HUDEP-2 (cell line): Measurements from ENCODE around the gene HINFP.
"Not testable (repeated sequence)": the region's sequence is repeated elsewhere in the genome, so short reads cannot be mapped to it uniquely, and the experiment has no call there.

Experiments used
- DNase-seq, 76 experiments: peaks; one replicate each; lab custom pipeline; 2025; ENCODE audit not compliant: unreplicated experiment in 76 of 76; lab: John Stamatoyannopoulos, UW

The HINFP gene

GRCh38 chr11:119099711-119100110, 21.7 kb upstream of the HINFP start:
- no peak for DNase-seq

GRCh38 chr11:119100246-119100970, 21.0 kb upstream of the HINFP start:
- peak in 15 of 76 experiments; percentile 5 to 51 (median 30) for DNase-seq

- DNase-seq: peak in 6 of 76 experiments; percentile 20 to 74 (median 35)
Observed at GRCh38 chr11:119100994-119101758, 20.2 kb upstream of the HINFP start.

GRCh38 chr11:119101759-119102423, 19.5 kb upstream of the HINFP start, which contains the start of gene DPAGT1:
DPAGT1 (minus strand) TSS chr11:119101853; CDS start chr11:119101655, 198 bp downstream.
- peak in 74 of 76 experiments; percentile 21 to 91 (median 78) for DNase-seq

- not testable (repeated sequence) for DNase-seq
Observed at GRCh38 chr11:119103161-119103664, 18.2 kb upstream of the HINFP start.

GRCh38 chr11:119103793-119104192, 17.6 kb upstream of the HINFP start:
- peak in 9 of 76 experiments; percentile 5 to 43 (median 17) for DNase-seq

GRCh38 chr11:119106564-119107537, 14.5 kb upstream of the HINFP start, which contains the start of gene C2CD2L:
C2CD2L (plus strand) TSS chr11:119107344; CDS start chr11:119107742, 398 bp downstream.
- DNase-seq: peak in 74 of 76 experiments; percentile 50 to 96 (median 92)

GRCh38 chr11:119107538-119108145, 13.7 kb upstream of the HINFP start:
- DNase-seq: peak in 2 of 76 experiments; percentile 10 to 11

GRCh38 chr11:119108146-119108856, 13.1 kb upstream of the HINFP start:
- DNase-seq: peak in 26 of 76 experiments; percentile 6 to 63 (median 26)

GRCh38 chr11:119108857-119109221, 12.5 kb upstream of the HINFP start:
- no peak for DNase-seq

- DNase-seq: no peak
Observed at GRCh38 chr11:119109843-119110242, 11.5 kb upstream of the HINFP start.

GRCh38 chr11:119110439-119110838, 10.9 kb upstream of the HINFP start:
- DNase-seq: no peak

- DNase-seq: no peak
Observed at GRCh38 chr11:119111361-119111925, 9.9 kb upstream of the HINFP start.

- no peak for DNase-seq
Observed at GRCh38 chr11:119112314-119113020, 8.9 kb upstream of the HINFP start.

- DNase-seq: no peak
Observed at GRCh38 chr11:119113716-119114115, 7.7 kb upstream of the HINFP start.

GRCh38 chr11:119114351-119114750, 7.0 kb upstream of the HINFP start:
- no peak for DNase-seq

GRCh38 chr11:119115484-119116234, 5.7 kb upstream of the HINFP start:
- no peak for DNase-seq
